ENCODE results near the gene SCNN1G. TPM values are rescaled to one million over a fixed set of nuclear protein-coding genes. Genes with fewer than 3 reads are reported as not detected.

Gene SCNN1G
- total and polyA plus RNA-seq, 2 of the 13 experiments (the other 11 are each of a cell fraction or from before 2014, with no cell fraction given), result not detected

GRCh38 chr16:23141500-23141899 lies 41.0 kb upstream of the SCNN1G start (continued):
- TF ChIP-seq PRDM15 (CRISPR knock-in tag; IDR thresholded peaks at IDR 0.05) (no peak), ARNT2 (CRISPR knock-in tag; IDR thresholded peaks at IDR 0.05; ENCODE audit: low read depth) (no peak), ZNF598 (CRISPR knock-in tag; IDR thresholded peaks at IDR 0.05; ENCODE audit: borderline replicate concordance) (peak; percentile 70; the same call in 1 of the 2 replicates), TBX3 (IDR thresholded peaks at IDR 0.05; ENCODE audit: borderline replicate concordance) (no peak), ZNF747 (CRISPR knock-in tag; IDR thresholded peaks at IDR 0.05; ENCODE audit: borderline replicate concordance) (0 out of 2 replicates have a peak, but pooled peaks have one; percentile 35), ZNF816 (CRISPR knock-in tag; IDR thresholded peaks at IDR 0.05; ENCODE audit: borderline replicate concordance) (peak; percentile 83; the same call in 1 of the 2 replicates), MEIS1 (CRISPR knock-in tag; IDR thresholded peaks at IDR 0.05; ENCODE audit: borderline replicate concordance) (no peak), ADNP (CRISPR knock-in tag; IDR thresholded peaks at IDR 0.05) (no peak)
- TF ChIP-seq, protein P1, sequence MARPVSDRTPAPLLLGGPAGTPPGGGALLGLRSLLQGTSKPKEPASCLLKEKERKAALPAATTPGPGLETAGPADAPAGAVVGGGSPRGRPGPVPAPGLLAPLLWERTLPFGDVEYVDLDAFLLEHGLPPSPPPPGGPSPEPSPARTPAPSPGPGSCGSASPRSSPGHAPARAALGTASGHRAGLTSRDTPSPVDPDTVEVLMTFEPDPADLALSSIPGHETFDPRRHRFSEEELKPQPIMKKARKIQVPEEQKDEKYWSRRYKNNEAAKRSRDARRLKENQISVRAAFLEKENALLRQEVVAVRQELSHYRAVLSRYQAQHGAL (CRISPR knock-in tag; IDR thresholded peaks at IDR 0.05; ENCODE audit: not compliant biosample characterization), result no peak

Data from HepG2 (cell line).